GM18520 (cell line): ENCODE data around the gene RNF115.
A peak's percentile ranks its signal among the peaks of the same experiment; 100 is the strongest.

ENCODE experiments used
- ATAC-seq: cut with Tn5 transposase; IDR thresholded peaks from one replicate; pipeline ENCODE4 v1.9.1; 2021; ENCODE audit not compliant: unreplicated experiment

Gene RNF115

DNA sequence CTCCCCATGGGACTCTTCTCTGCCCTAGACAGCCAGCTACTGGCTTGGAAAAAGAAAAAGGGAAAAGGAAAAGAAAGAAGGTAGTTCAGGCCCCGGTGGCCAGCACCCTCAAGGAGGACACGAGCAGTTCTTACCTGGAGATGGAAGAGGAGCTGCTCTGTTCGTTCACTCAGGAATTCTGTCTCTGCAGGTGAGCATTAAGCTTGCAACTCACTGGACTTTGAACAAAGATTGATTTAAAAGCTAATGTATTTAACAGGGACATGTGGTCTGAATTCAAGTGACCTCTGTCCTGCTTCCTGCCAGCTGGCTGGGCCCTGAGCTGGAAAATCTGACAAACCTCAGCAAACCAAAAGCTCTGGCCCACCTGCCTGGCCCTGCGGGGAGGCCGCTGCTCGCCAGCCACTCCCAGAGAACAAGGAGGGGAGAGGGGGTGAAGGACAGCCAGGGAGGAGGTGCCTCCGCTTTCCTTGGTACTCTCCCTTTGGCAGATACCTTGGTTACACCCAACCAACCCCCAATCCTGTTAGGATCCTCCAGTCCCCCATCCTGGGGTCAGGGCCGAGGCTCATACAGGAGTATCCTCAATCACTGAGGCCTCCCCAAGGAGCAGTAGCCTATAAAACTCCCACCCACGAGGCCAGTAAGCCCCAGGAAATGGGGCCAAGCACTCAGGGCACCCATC is 116.6 kb downstream of the RNF115 start, which contains the start of gene PDZK1:
Gene PDZK1 (minus strand): TSS at position 186 of the 685 bp plus-strand sequence. CDS start 19,347 bp downstream, outside the sequence.
- no peak for ATAC-seq

DNA sequence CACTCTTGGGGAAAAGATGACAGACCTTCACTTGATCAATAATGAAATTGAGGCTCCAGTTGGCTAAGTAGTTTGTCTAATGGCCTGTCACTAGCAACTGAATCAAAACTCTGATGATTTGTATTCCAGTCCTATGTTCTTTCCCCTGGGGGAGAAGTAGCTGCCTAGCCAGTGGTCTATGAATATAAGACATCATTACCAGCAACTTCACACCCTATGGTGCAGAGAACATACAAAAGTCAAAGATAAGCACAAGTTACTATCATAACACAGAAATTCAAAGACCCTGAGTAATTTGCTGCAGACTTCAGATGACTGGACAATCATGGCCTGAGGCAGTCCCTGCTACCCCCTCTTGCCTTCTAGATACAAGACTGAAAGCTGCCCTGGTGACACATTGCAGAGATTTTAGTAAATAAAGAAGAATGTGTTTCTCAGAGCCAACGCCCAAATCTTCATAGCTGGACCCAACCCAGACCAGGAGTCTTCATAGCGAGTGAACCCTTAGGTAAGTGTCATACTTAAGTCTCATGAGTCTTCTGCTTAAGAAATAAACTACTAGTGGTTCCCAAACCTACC is 117.7 kb downstream of the RNF115 start:
- ATAC-seq = no peak

DNA sequence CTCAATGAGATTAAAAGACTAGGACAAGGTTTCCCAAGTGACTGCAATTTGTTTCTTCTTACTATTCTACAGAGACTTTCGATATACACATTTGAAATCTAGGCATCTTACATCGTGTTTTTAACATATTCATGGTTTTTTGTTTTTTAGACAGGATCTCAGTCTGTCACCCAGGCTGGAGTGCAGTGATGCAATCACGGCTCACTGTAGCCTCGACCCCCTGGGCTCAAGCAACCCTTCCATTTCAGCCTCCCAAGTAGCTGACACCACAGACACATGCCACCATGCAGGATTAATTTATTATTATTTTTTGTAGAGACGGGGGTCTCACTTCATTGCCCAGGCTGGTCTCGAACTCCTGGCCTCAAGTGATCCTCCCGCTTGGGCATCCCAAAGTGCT is 118.3 kb downstream of the RNF115 start:
- ATAC-seq = no peak

DNA sequence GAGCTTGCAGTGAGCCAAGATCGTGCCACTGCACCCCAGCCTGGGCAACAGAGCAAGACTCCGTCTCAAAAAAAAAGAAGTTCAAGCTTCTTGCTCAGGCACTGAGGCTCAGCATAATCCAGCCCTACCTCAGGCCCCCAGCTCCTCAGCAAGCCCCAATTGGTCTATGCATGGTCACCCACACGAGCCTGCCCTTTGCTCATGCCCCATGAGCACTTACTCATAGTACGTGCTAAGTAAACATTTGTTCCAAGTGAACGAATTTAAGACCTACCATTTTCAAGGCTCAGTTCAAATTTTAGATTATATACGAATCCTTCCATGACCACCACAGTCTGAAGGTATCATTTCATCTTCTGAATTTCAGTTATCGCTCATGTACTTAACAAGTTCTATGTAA is 121.1 kb downstream of the RNF115 start:
- no peak for ATAC-seq

DNA sequence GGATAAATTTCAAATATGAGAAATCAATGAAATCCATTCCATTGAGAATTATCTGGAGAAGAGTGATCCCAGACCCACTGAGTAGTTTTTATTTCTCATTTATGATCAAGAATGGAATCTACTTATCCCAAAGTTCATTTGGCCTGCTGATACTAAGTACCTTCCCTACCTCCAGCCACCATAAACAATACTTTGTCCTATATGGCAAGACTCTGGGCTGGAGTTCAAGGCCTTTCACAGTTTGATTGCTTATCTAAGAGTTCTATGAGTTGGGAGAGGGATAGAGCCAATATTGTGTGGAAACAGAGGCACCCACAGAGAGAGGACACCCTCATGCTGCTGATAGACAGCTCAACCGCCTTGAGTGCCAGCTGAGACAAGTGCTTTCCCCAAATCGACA is 121.8 kb downstream of the RNF115 start:
- no peak for ATAC-seq

DNA sequence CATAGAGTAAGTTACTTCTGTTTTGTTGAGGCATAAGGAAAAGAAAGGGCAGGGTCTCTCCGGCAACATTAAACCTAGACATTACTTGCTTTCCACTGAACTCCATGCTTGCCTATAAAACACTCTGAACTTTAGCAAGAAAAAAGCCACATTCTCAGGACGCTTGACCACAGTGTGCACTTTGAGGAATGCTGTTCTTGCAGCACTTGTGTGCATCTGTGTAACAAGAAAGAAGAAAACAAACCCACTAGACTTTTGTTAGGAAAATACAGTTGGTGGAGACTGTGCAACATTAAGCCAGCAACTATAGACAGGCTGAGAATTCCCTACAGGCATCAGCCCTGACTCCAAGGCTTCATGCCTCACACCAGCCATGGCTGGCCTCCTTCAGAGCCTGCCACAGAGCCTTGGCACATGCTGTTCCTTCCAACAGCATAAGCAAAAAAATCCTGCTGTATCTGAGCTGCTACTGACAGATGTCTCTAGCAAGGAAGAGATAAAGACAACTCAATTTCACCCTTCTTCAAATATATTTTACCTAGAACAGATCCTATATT is 122.5 kb downstream of the RNF115 start:
- no peak for ATAC-seq

DNA sequence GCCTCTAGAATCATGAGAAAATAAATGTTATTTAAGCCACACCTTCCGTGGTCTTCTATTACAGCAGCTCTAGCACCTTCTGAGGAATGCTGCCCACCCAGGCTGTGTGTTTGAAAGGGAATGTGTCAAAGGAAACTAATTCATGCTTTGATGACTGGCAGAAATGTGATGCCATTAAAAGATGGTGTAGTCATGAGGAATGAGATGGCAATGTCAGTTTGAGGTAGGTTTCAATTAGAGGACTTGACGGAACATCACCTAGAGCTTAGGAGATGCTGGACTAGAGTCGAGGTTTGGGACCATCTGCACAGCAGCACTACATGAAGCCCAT is 127.3 kb downstream of the RNF115 start:
- ATAC-seq = no peak

DNA sequence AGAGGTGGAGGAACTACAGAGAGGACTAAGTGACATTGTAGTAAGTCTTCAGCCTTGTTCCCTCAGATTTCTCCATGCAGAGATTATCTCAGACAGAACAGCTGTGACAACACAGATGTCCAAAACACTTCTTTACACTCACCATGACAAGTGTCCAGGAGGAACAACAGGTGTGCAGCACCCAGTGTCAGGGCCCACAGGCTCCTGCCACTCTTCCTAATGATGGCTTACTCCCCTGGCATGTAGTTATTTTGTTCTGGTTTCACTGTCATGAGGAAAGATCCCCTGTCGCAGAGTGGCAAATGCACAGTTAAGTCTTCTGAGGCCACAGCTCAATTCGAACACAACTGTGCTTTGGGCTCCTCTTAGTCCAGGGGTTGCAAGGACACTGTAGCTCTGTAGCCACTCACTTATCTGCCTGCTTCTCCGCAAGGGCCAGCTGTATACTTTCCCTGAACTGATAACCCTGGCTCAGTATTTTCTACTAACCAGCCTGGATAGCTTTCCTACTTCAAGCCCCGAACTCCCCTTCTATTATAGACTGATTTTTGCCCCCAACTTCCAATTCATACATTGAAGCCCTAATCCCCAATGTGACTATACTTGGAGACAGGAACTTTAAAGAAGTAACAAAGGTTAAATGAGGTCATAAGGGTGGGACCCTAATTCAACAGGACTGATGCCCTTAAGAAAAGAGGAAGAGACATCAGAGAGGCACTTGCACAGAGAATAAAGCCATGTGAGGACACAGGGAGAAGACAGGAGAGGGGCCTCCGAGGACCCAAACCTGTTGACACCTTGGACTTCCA is 127.9 kb downstream of the RNF115 start:
- ATAC-seq = no peak

DNA sequence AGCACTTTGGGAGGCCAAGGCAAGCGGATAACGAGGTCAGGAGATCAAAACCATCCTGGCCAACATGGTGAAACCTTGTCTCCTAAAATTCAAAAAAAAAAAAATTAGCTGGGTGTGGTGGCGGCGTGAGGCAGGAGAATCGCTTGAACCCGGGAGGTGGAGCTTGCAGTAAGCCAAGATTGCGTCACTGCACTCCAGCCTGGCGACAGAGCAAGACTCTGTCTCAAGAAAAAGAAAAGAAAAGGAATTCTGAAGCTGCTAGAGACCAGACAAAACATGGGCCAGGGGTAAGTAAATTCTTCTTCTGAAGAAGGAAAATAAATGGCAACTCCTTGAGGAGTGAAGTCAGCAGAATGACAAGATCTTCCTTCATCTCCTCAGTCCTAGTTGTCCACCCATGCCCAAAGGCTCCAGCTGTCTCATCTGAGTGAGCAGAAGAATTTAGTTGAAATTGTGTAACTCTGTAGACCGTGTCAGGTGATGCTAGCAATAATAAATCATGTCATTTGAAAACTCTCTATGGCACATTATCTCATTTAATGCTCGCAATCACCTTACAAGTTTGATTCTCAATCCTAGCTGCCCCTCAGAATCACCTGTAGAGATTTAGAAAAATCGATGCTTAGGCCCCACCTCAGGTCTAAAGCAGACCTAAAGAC is 131.0 kb downstream of the RNF115 start:
- ATAC-seq = no peak

DNA sequence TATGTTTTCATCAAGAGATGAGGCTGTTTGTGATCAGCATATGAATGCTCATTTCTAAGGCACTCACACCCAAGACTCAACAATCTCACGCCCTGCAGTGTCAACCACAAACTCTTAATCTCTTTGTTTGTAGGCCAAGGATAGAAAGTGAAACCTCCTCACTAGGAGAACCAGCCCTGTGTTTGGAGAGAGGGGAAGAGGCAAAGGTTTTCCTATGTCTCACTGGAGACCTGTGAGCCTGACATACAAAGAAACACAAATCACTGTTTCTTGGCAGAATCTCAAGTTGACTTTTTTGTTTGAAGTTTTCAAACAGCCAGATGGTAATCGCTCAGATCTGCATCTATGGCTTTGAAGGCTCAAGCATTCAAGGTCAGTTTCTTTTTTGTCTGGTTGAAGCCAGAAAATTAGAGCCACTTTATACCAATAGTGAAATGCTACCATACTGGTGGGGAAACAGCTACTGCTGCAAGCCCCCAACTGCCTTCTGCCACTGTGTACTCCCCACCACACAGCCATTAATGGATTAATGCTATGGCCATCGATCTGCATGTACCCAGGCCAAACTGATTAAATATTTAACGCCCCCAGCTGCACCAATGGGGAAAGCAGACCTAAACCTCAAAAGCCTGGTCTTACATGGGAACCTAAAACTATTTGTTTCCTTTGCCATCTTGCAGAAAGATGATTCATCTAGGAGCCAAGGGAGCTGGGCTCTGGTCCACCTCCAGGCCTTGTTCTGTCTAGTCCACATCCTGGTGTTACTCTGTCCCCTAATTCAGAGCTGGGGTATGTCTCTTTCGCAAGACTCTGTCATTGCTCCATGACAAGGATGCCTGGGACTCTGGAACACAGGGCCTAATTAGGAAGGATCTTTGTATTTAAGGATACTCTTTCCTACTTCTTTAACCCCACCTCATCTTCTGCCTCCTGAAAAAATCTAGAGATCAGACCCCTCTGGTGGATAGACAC is 133.0 kb downstream of the RNF115 start:
- ATAC-seq = peak; percentile 79

DNA sequence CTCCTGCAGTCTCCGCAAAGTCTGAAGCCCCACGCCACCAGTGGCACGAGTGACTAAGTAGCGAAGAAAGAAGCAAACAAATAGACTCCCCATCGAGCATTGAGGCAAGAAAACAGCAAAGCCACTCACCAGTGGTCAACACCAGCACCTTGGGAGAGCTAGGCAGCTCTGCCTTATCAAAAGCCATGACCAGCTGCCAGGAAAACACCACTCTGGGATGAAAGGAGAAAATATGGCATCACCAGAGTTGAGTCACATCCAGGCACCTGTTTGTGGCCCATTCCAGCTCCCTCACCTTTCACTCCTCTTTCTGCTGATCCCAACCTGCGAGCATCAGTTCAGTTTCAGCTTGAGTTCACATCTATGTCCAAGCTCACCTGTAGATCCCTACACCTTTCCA is 134.0 kb downstream of the RNF115 start:
- ATAC-seq = no peak

DNA sequence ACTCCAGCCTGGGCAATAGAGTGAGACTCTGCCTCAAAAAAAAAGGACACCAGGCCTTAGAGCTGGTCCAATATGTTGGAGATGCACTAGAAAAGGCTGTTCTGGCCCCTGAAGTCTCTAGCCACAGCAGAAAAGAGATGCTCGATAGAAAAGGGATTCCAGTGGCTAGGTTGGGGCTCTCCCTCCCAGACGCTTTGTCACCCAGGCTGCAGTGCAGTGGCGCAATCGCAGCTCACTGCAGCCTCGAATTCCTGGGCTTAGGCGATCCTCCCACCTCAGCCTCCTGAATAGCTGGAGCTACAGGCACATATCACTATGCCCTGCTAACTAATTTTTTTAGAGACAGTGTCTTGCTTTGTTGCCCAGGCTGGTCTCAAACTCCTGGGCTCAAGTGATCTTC is 135.0 kb downstream of the RNF115 start:
- ATAC-seq = no peak
